NCI-H1092 treated with DMSO at 0.1 percent for 48 hours (cell line): ENCODE measurements around the gene ZNF609.

Source experiments
- DNase-seq: peaks from one replicate; lab custom pipeline; 2025; lab: John Stamatoyannopoulos, UW

The ZNF609 gene

DNA sequence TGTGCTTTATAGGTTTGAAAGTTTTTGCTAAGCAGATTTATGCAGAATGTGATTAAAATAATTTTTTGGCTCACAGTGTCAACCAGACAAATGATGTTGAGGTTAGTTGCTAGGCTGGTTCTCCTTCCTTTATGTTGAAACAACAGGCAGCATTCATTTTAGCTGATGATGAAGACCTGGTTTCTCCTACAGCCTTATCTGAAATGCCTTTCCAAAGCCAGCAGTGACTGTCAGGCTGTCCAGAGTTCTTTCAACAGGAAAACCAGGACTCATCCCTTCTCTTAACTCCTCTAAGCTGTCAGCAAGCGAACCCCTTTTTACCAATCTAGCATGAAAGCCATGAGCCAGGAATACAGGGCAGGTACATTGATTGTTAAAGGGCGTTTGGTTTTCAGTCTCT, 84.1 kb downstream of the ZNF609 start:
- no peak for DNase-seq

GRCh38 chr15:64547275-64547674, 86.9 kb downstream of the ZNF609 start:
- DNase-seq: no peak

GRCh38 chr15:64548235-64548634, 87.9 kb downstream of the ZNF609 start:
- no peak for DNase-seq

- no peak for DNase-seq
Observed at GRCh38 chr15:64549860-64550259, 89.5 kb downstream of the ZNF609 start.

DNA sequence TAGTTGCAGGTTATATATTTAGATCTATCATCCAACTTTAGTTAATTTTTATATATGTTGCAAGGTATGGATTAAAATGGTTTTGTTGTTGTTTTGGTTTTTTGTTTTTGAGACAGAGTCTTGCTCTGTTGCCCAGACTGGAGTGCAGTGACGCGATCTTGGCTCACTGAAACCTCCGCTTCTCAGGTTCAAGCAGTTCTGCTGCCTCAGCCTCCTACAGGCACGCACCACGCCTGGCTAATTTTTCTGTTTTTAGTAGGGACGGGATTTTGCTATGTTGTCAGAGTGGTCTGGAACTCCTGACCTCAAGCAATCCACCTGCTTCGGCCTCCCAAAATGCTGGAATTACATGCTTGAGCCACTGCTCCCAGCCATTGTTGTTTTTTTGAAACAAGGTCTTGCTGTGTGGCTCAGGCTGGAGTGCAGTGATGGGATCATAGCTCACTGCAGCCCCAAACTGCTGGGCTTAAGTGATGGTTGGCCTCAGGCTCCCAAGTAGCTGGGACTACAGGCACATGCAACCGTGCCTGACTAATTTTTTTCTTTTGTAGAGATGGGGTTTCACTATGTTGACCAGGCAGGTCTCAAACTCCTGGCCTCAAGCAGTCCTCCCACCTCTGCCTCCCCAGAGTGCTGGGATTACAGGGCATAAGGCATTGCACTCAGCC, 92.0 kb downstream of the ZNF609 start:
- no peak for DNase-seq

- no peak for DNase-seq
Observed at GRCh38 chr15:64558460-64559179, 98.2 kb downstream of the ZNF609 start.

- DNase-seq: no peak
Observed at GRCh38 chr15:64559243-64559642, 98.9 kb downstream of the ZNF609 start.

- DNase-seq: no peak
Observed at GRCh38 chr15:64560501-64560900, 100.1 kb downstream of the ZNF609 start.

DNA sequence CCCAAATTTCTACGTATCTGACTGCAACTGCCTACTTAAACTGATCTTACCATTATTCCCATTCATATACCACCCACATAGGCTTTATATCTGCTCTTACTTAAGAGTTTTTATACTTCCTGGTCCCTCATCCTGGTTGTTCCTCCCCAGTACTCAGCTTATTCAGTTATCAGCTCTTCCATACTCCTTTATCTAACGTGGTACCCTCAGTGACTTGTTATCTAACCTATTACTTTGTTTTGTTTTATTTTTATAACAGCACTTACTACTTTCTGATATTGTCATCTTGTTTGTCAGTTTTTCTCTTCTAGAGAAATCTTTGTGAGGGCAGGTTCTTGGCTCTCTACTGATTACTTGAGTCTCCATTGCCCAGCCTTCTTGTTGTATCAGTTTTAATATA, 100.6 kb downstream of the ZNF609 start:
- DNase-seq: no peak

GRCh38 chr15:64562003-64562640, 101.7 kb downstream of the ZNF609 start:
- no peak for DNase-seq

DNA sequence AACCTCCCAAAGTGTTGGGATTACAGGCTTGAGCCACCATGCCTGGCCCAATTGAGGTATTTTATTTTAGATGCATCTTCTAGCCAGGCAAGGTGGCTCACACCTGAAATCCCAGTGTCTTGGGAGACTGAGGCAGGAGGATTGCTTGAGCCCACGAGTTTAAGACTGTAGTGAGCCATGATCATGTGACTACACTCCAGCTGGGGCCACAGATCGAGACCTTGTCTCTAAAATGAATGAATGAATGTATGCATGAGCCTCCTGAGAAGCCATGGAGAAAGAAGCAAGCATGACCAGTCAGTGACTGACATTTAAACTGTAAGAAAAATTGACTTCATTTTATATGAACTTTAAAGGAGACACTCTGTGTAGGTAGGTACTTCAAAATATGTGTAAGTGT, 105.7 kb downstream of the ZNF609 start:
- DNase-seq: no peak

GRCh38 chr15:64566629-64567427, 106.5 kb downstream of the ZNF609 start:
- no peak for DNase-seq

GRCh38 chr15:64568765-64569164, 108.4 kb downstream of the ZNF609 start:
- no peak for DNase-seq

DNA sequence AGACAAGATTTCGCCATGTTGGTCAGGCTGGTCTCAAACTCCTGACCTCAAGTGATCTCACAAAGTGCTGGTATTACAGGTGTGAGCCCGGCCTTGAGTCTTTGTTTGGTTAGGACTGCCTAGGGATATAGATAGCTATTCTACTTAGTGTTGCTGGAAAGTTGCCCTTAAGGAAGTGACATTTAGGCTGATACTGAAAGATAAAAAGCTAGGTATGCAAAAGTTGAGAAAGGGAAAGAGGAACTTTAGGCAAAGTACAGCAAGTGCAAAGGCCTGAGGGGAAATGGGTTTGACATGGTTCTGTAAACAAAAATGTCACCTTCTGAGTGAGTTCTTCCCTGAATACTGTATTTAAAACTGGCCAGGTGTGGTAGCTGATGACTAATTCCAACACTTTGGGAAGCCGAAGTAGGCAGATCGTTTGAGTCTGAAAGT, 111.5 kb downstream of the ZNF609 start:
- no peak for DNase-seq

DNA sequence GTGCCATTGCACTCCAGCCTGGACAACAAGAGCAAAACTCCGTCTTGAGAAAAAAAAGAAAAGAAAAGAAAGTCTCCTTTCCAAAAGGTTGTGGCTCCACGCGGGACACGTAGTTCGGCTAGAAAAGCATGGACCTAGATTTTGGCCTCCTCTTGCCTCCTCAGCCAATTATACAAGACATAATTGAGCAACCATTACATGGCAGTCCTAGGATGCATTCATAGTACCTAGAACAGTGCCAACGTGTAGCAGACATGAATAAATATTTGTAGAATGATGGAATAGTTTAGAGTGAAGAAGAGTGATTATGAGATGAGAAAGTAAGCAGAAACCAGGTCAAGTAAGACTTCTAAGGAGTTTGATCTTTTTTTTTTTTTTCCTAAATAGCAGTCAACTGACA, 112.5 kb downstream of the ZNF609 start:
- DNase-seq: no peak

DNA sequence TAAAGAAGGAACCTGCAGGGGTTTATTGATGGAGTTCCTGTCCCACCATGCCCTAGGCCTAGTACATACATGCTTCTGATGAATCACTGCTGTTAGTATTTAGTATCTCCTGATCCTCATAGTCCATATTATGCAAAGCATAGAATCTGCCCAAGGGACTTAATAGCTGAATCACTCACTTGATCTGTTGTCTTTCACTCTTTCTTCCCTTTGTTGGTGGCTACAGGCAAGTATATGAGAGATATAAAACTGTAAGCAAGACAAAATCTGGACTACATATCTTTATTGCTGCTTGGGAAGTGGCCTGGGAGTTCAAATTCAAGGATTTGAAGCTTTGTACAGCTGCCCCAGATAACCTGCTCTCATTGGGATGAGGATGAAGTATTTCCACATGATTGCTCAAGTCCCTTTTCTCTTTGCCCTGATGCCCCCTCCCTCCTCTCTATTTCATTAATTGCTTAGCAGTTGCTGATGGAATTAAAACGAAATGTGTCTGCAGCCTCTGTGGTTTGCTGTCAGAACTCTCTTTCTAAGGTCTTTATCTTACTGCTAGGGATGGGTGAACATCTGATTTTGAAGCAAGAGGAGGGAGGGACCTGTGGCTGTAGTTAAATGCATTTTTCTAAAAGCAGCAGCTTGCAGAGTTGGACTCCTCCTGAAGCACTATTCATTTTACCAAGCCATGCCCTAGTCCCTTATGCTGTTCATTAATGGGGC, 114.1 kb downstream of the ZNF609 start:
- DNase-seq: no peak

DNA sequence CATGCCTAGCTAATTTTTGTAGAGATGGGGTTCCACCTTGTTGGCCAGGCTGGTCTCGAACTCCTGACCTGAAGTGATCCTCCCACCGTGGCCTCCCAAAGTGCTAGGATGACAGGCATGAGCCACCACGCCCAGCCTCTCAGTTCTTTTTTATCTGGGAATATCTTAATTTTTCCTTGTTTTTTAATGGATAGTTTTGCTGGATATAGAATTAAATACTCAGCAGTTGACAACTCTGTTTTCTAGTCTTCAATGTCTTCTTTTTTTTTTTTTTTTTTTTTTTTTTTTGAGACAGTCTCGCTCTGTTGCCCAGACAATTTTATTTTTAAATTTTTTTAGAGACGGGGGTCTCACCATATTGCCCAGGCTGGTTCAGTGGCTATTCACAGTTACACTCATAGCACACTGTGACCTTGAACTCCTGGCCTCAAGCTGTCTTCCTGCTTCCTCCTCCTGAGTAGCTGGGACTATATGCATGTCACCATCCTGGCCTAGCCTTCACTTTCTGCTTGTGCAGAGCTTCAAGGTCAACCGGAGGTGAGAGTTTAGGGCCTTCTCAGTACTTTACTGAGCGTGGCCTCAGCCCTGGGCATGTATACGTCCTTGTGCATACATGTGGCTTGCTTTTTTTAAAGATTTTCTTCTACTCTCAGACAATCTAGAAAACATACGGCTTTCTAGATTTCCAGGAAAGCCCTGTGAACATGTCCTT, 120.5 kb downstream of the ZNF609 start:
- no peak for DNase-seq

GRCh38 chr15:64581408-64581761, 121.0 kb downstream of the ZNF609 start:
- DNase-seq: no peak

- no peak for DNase-seq
Observed at GRCh38 chr15:64582202-64582601, 121.8 kb downstream of the ZNF609 start.

- no peak for DNase-seq
Observed at GRCh38 chr15:64583519-64583918, 123.1 kb downstream of the ZNF609 start.

DNA sequence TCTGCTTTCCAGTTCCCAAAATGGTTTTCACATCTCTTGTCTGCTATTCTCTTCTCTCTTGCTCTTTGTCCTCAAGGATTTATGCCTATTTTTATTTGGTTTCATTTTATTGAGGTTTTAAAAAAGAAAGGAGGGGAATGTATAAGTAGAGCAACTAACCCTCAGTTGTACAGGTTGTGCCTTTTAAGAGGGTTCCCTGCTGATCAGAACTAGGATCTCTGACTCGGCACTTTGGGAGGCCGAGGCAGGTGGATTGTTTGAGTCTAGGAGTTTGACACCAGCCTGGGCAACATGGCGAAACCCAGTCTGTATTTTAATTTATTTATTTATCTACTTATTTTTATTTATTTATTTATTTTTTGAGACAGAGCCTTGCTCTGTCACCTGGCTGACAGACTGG, 123.6 kb downstream of the ZNF609 start:
- no peak for DNase-seq
